HTR-8/SVneo (cell line): ENCODE measurements around the gene RASGRP2.

Experiments
- DNase-seq: peaks from one replicate; pipeline ENCODE4 v3.0.0; 2011; ENCODE audit warnings: low spot score, mixed read lengths; ENCODE audit not compliant: insufficient read length
- FAIRE-seq: peaks from 2 replicates; lab custom pipeline; 2011; peaks lifted over from hg19 to GRCh38; lab: Jason Lieb, UNC

Gene RASGRP2

GRCh38 chr11:64742889-64743590 lies 902 bp downstream of the RASGRP2 start:
- no peak for FAIRE-seq
- peak; percentile 80 for DNase-seq

GRCh38 chr11:64742087-64742888 lies 1.7 kb downstream of the RASGRP2 start:
- no peak for DNase-seq
- no peak for FAIRE-seq

- FAIRE-seq (no peak), DNase-seq (no peak)
Observed at GRCh38 chr11:64741375-64742086, 2.4 kb downstream of the RASGRP2 start.

GRCh38 chr11:64739871-64740270 lies 4.1 kb downstream of the RASGRP2 start:
- DNase-seq (no peak), FAIRE-seq (no peak)

- DNase-seq = no peak
Observed at GRCh38 chr11:64736654-64737053, 7.3 kb downstream of the RASGRP2 start.

GRCh38 chr11:64735725-64736259 lies 8.2 kb downstream of the RASGRP2 start:
- FAIRE-seq (no peak), DNase-seq (no peak)

More at GRCh38 chr11:64736654-64737053, 7.3 kb downstream of the RASGRP2 start:
- no peak for FAIRE-seq

GRCh38 chr11:64734811-64735724 lies 8.9 kb downstream of the RASGRP2 start:
- no peak for FAIRE-seq
- DNase-seq = no peak

- no peak for FAIRE-seq
- no peak for DNase-seq
Observed at GRCh38 chr11:64731601-64732000, 12.3 kb downstream of the RASGRP2 start.

- FAIRE-seq (no peak), DNase-seq (no peak)
Observed at GRCh38 chr11:64729851-64730382, 14.0 kb downstream of the RASGRP2 start.

- no peak for FAIRE-seq
- DNase-seq = no peak
Observed at GRCh38 chr11:64728757-64729365, 15.1 kb downstream of the RASGRP2 start.

- no peak for FAIRE-seq
- DNase-seq = no peak
Observed at GRCh38 chr11:64726867-64727530, 16.9 kb downstream of the RASGRP2 start.

- FAIRE-seq (no peak), DNase-seq (no peak)
Observed at GRCh38 chr11:64726211-64726641, 17.7 kb downstream of the RASGRP2 start.

GRCh38 chr11:64724863-64725532 lies 18.9 kb downstream of the RASGRP2 start:
- no peak for FAIRE-seq
- DNase-seq = no peak

GRCh38 chr11:64723907-64724862 lies 19.8 kb downstream of the RASGRP2 start:
- DNase-seq (no peak), FAIRE-seq (no peak)

GRCh38 chr11:64723117-64723906 lies 20.6 kb downstream of the RASGRP2 start, which contains the start of gene NRXN2:
Gene NRXN2, minus strand, starts transcription at chr11:64723197. Its CDS starts 9,498 bp downstream, at chr11:64713699.
- FAIRE-seq (peak; percentile 54), DNase-seq (peak; percentile 90)
